ENCODE measurements around the gene CRPPA. TPM values are rescaled to one million over a fixed set of nuclear protein-coding genes. Genes with fewer than 3 reads are reported as not detected.

Gene CRPPA
- total RNA-seq, 1 experiment from 2014 or later: 1.6 TPM

DNA sequence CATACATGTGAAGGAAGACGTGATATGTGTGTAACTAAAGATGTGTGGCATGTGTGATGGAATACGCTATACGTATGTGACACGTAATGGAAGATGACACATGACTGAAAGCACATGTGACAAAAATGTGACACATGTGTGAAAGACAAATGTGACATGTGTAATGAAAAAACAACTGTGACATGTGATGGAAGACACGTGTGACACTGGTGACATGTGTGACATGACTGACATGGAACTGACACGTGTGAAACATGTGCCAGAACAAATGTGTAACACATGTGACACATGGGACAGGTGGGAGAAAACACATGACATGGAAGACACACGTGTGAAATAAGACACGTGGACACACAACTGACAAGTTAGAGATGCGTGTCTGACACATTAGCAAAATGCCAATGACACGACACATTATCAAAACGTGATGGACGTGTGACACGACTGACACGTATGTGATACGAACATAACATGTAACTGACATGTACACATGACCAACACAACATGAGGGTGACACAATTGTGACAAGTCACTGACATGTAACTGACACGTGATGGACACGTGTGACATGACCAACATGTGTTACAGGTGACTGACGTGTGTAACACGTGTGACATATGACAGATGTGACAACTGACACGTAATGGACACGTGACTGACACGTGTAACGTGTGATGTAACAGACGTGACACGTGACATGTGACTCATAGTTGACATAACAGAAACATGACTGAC lies 24.4 kb downstream of the CRPPA start:
- RAD21 ChIA-PET (ENCODE audit: low non-redundant PET in 1 of 2, low total read pairs in 2 of 2, uncharacterized antibody in 2 of 2, unreplicated experiment in 2 of 2): no interaction called here
- Histone ChIP-seq H4K20me1 (ENCODE audit: insufficient read depth) (no peaks in the 10 kb centered on the region), H3K4me1 (ENCODE audit: control insufficient read depth in 1 of 2, insufficient read depth in 2 of 2, low read length in 2 of 2) (no peaks in the 10 kb centered on the region), H3K36me3 (ENCODE audit: control insufficient read depth in 1 of 2, insufficient read depth in 2 of 2, low read length in 2 of 2) (peaks cover 0 to 3% of the 10 kb centered on the region in 2 experiments; a peak in 1 of 4 replicates), H3K4me3 (replicated peaks in 1 of 2; ENCODE audit: low read depth in 1 of 2, low read length in 2 of 2) (no peak overlapping the region), H3K27me3 (ENCODE audit: insufficient read depth, low read length) (no peaks in the 10 kb centered on the region), H3K9me3 (ENCODE audit: control insufficient read depth in 1 of 2, insufficient read depth in 1 of 2, low read depth in 1 of 2, low read length in 2 of 2) (peaks cover 0 to 43% of the 10 kb centered on the region in 2 experiments; a peak in 1 of 4 replicates), H3K27ac (ENCODE audit: low read depth, low read length) (no peak overlapping the region), H3K9me2 (ENCODE audit: insufficient read depth) (no peaks in the 10 kb centered on the region), H3K4me2 (ENCODE audit: low read length) (no peak overlapping the region), H2AFZ (ENCODE audit: low read depth, low read length, poor library complexity, severe bottlenecking) (no peak overlapping the region), H3K9ac (ENCODE audit: low read length) (no peak overlapping the region), H3K79me2 (ENCODE audit: insufficient read depth, low read length) (no peaks in the 10 kb centered on the region)
- intact Hi-C loops (cut with micrococcal nuclease): no loop called here
- POLR2A ChIA-PET: no interaction called here
- BruUV-seq (replicated peaks): no TSS peak
- ATAC-seq (no peak), DNase-seq (ENCODE audit: low read depth, low spot score) (no peak)
- CTCF ChIA-PET: no interaction called here
- TF ChIP-seq TCF7L2 (IDR thresholded peaks at IDR 0.05; ENCODE audit: borderline replicate concordance, extremely low read depth, insufficient read depth, insufficient read length) (no peak), ZFX (IDR thresholded peaks at IDR 0.05) (no peak), ATF3 (IDR thresholded peaks at IDR 0.05) (no peak), EZH2 (IDR thresholded peaks at IDR 0.05) (no peak), RAD21 (IDR thresholded peaks at IDR 0.05; ENCODE audit: low read depth) (no peak), SIN3A (IDR thresholded peaks at IDR 0.05; ENCODE audit: low read depth) (no peak), CEBPB (IDR thresholded peaks at IDR 0.05; ENCODE audit: low read depth) (no peak), CBX3 (IDR thresholded peaks at IDR 0.05; ENCODE audit: low read depth) (no peak)
- TF ChIP-seq, protein P1, sequence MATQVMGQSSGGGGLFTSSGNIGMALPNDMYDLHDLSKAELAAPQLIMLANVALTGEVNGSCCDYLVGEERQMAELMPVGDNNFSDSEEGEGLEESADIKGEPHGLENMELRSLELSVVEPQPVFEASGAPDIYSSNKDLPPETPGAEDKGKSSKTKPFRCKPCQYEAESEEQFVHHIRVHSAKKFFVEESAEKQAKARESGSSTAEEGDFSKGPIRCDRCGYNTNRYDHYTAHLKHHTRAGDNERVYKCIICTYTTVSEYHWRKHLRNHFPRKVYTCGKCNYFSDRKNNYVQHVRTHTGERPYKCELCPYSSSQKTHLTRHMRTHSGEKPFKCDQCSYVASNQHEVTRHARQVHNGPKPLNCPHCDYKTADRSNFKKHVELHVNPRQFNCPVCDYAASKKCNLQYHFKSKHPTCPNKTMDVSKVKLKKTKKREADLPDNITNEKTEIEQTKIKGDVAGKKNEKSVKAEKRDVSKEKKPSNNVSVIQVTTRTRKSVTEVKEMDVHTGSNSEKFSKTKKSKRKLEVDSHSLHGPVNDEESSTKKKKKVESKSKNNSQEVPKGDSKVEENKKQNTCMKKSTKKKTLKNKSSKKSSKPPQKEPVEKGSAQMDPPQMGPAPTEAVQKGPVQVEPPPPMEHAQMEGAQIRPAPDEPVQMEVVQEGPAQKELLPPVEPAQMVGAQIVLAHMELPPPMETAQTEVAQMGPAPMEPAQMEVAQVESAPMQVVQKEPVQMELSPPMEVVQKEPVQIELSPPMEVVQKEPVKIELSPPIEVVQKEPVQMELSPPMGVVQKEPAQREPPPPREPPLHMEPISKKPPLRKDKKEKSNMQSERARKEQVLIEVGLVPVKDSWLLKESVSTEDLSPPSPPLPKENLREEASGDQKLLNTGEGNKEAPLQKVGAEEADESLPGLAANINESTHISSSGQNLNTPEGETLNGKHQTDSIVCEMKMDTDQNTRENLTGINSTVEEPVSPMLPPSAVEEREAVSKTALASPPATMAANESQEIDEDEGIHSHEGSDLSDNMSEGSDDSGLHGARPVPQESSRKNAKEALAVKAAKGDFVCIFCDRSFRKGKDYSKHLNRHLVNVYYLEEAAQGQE (IDR thresholded peaks at IDR 0.05; ENCODE audit: low read depth): no peak

Measured in HCT116 (cell line).